BLaER1 (cell line): ENCODE data around the gene RASD2.

Source experiments
- H3K27ac ChIP-seq: shearing (Covaris generic); formaldehyde crosslinking; 2 replicates; pipeline ENCODE4 v1.8.1; 2022
- H3K27me3 ChIP-seq: shearing (Covaris generic); formaldehyde crosslinking; 2 replicates; pipeline ENCODE4 v1.8.1; 2022
- H3K36me3 ChIP-seq: shearing (Covaris generic); formaldehyde crosslinking; 2 replicates; pipeline ENCODE4 v1.8.1; 2022
- H3K4me1 ChIP-seq: shearing (Covaris generic); formaldehyde crosslinking; 2 replicates; pipeline ENCODE4 v1.8.1; 2022
- H3K4me2 ChIP-seq: shearing (Covaris generic); formaldehyde crosslinking; 2 replicates; pipeline ENCODE4 v1.8.1; 2022
- H3K4me3 ChIP-seq: shearing (Covaris generic); formaldehyde crosslinking; 2 replicates; pipeline ENCODE4 v1.8.1; 2022
- H3K9ac ChIP-seq: shearing (Covaris generic); formaldehyde crosslinking; 2 replicates; pipeline ENCODE4 v1.8.1; 2022
- H3K9me3 ChIP-seq: shearing (Covaris generic); formaldehyde crosslinking; 2 replicates; pipeline ENCODE4 v1.8.1; 2022
- H4K20me1 ChIP-seq: shearing (Covaris generic); formaldehyde crosslinking; 2 replicates; pipeline ENCODE4 v1.8.1; 2022
- Cebpa-rat ChIP-seq: shearing (Covaris generic); IDR thresholded peaks from 2 replicates; pipeline ENCODE4 v1.8.1; 2022

The RASD2 gene

GRCh38 chr22:35547987-35548721, 7.5 kb downstream of the RASD2 start:
- Histone ChIP-seq H4K20me1 (no peaks in the 10 kb centered on the region), H3K4me3 (no peak overlapping the region), H3K9ac (no peak overlapping the region), H3K36me3 (no peaks in the 10 kb centered on the region), H3K27ac (no peak overlapping the region), H3K4me1 (peaks cover 59% of the 10 kb centered on the region), H3K4me2 (peak overlapping the region; percentile 65), H3K27me3 (peaks cover 6% of the 10 kb centered on the region; the same call in 1 of the 2 replicates), H3K9me3 (no peaks in the 10 kb centered on the region)
- TF ChIP-seq Cebpa-rat: no peak

GRCh38 chr22:35548722-35549112, 8.1 kb downstream of the RASD2 start:
- Histone ChIP-seq H3K36me3 (no peaks in the 10 kb centered on the region), H3K9ac (no peak overlapping the region), H3K27ac (no peak overlapping the region), H3K4me2 (peak overlapping the region; percentile 65), H3K27me3 (peaks cover under 1% of the 10 kb centered on the region; the same call in 1 of the 2 replicates), H4K20me1 (no peaks in the 10 kb centered on the region), H3K9me3 (no peaks in the 10 kb centered on the region), H3K4me3 (no peak overlapping the region), H3K4me1 (peaks cover 59% of the 10 kb centered on the region)
- no peak for TF ChIP-seq Cebpa-rat

- no peaks in the 10 kb centered on the region for H3K27me3 ChIP-seq
- H3K36me3 ChIP-seq: no peaks in the 10 kb centered on the region
- no peak overlapping the region for H3K27ac ChIP-seq
These were observed 8.7 kb downstream of the RASD2 start for GRCh38 chr22:35549328-35549727.

GRCh38 chr22:35551549-35552177, 11.0 kb downstream of the RASD2 start:
- H3K27ac ChIP-seq: peak overlapping the region; percentile 43; the same call in 1 of the 2 replicates
- no peak for TF ChIP-seq Cebpa-rat
- no peaks in the 10 kb centered on the region for H3K27me3 ChIP-seq
- no peaks in the 10 kb centered on the region for H3K9me3 ChIP-seq
- H3K4me2 ChIP-seq: peak overlapping the region; percentile 74
- H3K9ac ChIP-seq: no peak overlapping the region
- H4K20me1 ChIP-seq: no peaks in the 10 kb centered on the region
- no peak overlapping the region for H3K4me3 ChIP-seq
- no peaks in the 10 kb centered on the region for H3K36me3 ChIP-seq
- peaks cover 73% of the 10 kb centered on the region for H3K4me1 ChIP-seq

More at GRCh38 chr22:35549328-35549727, 8.7 kb downstream of the RASD2 start:
- TF ChIP-seq Cebpa-rat: no peak
- Histone ChIP-seq H3K9ac (no peak overlapping the region), H4K20me1 (no peaks in the 10 kb centered on the region), H3K4me3 (no peak overlapping the region), H3K9me3 (no peaks in the 10 kb centered on the region), H3K4me1 (peaks cover 59% of the 10 kb centered on the region), H3K4me2 (peak overlapping the region; percentile 65)

GRCh38 chr22:35552196-35552842, 11.7 kb downstream of the RASD2 start:
- H3K4me3 ChIP-seq: no peak overlapping the region
- no peaks in the 10 kb centered on the region for H3K27me3 ChIP-seq
- H3K9me3 ChIP-seq: no peaks in the 10 kb centered on the region
- H3K4me1 ChIP-seq: peaks cover 73% of the 10 kb centered on the region
- no peak overlapping the region for H3K9ac ChIP-seq
- H3K4me2 ChIP-seq: peak overlapping the region; percentile 74
- H3K27ac ChIP-seq: peak overlapping the region; percentile 43; the same call in 1 of the 2 replicates
- no peak for TF ChIP-seq Cebpa-rat
- H3K36me3 ChIP-seq: no peaks in the 10 kb centered on the region
- no peaks in the 10 kb centered on the region for H4K20me1 ChIP-seq

GRCh38 chr22:35552846-35553245, 12.2 kb downstream of the RASD2 start:
- Histone ChIP-seq H3K36me3 (no peaks in the 10 kb centered on the region), H3K27ac (peak overlapping the region; percentile 40; the same call in 1 of the 2 replicates), H3K27me3 (no peaks in the 10 kb centered on the region), H4K20me1 (no peaks in the 10 kb centered on the region), H3K9me3 (no peaks in the 10 kb centered on the region), H3K9ac (no peak overlapping the region), H3K4me1 (peaks cover 72% of the 10 kb centered on the region), H3K4me2 (peak overlapping the region; percentile 74), H3K4me3 (no peak overlapping the region)
- TF ChIP-seq Cebpa-rat: no peak

GRCh38 chr22:35553341-35553740, 12.7 kb downstream of the RASD2 start:
- Histone ChIP-seq H3K4me1 (peaks cover 72% of the 10 kb centered on the region), H3K9me3 (no peaks in the 10 kb centered on the region), H3K4me2 (peak overlapping the region; percentile 74), H3K4me3 (no peak overlapping the region), H3K36me3 (no peaks in the 10 kb centered on the region), H4K20me1 (no peaks in the 10 kb centered on the region), H3K9ac (no peak overlapping the region), H3K27ac (peak overlapping the region; percentile 40; the same call in 1 of the 2 replicates), H3K27me3 (no peaks in the 10 kb centered on the region)
- TF ChIP-seq Cebpa-rat: no peak

GRCh38 chr22:35554297-35554845, 13.7 kb downstream of the RASD2 start:
- no peak overlapping the region for H3K27ac ChIP-seq
- H3K27me3 ChIP-seq: no peaks in the 10 kb centered on the region
- no peaks in the 10 kb centered on the region for H3K9me3 ChIP-seq
- no peaks in the 10 kb centered on the region for H4K20me1 ChIP-seq
- H3K4me3 ChIP-seq: no peak overlapping the region
- peak overlapping the region; percentile 74 for H3K4me2 ChIP-seq
- no peaks in the 10 kb centered on the region for H3K36me3 ChIP-seq
- no peak for TF ChIP-seq Cebpa-rat
- no peak overlapping the region for H3K9ac ChIP-seq
- peaks cover 64% of the 10 kb centered on the region for H3K4me1 ChIP-seq

GRCh38 chr22:35555483-35555890, 14.9 kb downstream of the RASD2 start:
- no peaks in the 10 kb centered on the region for H3K27me3 ChIP-seq
- no peaks in the 10 kb centered on the region for H3K9me3 ChIP-seq
- H3K36me3 ChIP-seq: no peaks in the 10 kb centered on the region
- H4K20me1 ChIP-seq: no peaks in the 10 kb centered on the region
- H3K4me1 ChIP-seq: peaks cover 58% of the 10 kb centered on the region
- peak overlapping the region; percentile 74 for H3K4me2 ChIP-seq
- no peak overlapping the region for H3K9ac ChIP-seq
- H3K27ac ChIP-seq: no peak overlapping the region
- no peak overlapping the region for H3K4me3 ChIP-seq
- TF ChIP-seq Cebpa-rat: no peak
